ENCODE results near the gene PTAFR. TPM values are rescaled to one million over a fixed set of nuclear protein-coding genes. Genes with fewer than 3 reads are reported as not detected.
A peak's percentile ranks its signal among the peaks of the same experiment; 100 is the strongest.

Gene PTAFR
- total RNA-seq, 1 experiment from 2014 or later, result 1.9 TPM

- H3K27me3 ChIP-seq (ENCODE audit: insufficient read depth, low read length), result no peaks in the 10 kb centered on the region
- Mint-ChIP-seq H3K27me3 (ENCODE audit: low read depth) (no peaks in the 10 kb centered on the region), H3K4me1 (peaks cover 3 to 9% of the 10 kb centered on the region in 2 experiments; a peak in 3 of 4 replicates), H3K27ac (peak overlapping the region in 1 of 3 experiments; percentile 31; a peak in 1 of 7 replicates), H3K36me3 (ENCODE audit: insufficient read depth in 1 of 3, low read depth in 3 of 3) (no peaks in the 10 kb centered on the region), H3K9me3 (peaks cover 0 to 3% of the 10 kb centered on the region in 2 experiments; a peak in 1 of 5 replicates), H3K4me3 (no peak overlapping the region)
- H2AK5ac ChIP-seq (ENCODE audit: insufficient read length, low read length), result no peak overlapping the region
- H4K8ac ChIP-seq (replicated peaks; ENCODE audit: insufficient read length, low read depth, low read length), result no peak overlapping the region
- H3K4me1 ChIP-seq (ENCODE audit: insufficient read depth, low read length), result no peaks in the 10 kb centered on the region
- no peaks in the 10 kb centered on the region for H3K23me2 ChIP-seq (ENCODE audit: insufficient read length, low read depth, low read length, poor library complexity, severe bottlenecking)
- no peaks in the 10 kb centered on the region for H3K79me2 ChIP-seq (ENCODE audit: insufficient read depth, low read length)
- H2AFZ ChIP-seq (ENCODE audit: low read length), result no peak overlapping the region
- no peak overlapping the region for H3T11ph ChIP-seq (ENCODE audit: low read length)
- TF ChIP-seq, protein P1, sequence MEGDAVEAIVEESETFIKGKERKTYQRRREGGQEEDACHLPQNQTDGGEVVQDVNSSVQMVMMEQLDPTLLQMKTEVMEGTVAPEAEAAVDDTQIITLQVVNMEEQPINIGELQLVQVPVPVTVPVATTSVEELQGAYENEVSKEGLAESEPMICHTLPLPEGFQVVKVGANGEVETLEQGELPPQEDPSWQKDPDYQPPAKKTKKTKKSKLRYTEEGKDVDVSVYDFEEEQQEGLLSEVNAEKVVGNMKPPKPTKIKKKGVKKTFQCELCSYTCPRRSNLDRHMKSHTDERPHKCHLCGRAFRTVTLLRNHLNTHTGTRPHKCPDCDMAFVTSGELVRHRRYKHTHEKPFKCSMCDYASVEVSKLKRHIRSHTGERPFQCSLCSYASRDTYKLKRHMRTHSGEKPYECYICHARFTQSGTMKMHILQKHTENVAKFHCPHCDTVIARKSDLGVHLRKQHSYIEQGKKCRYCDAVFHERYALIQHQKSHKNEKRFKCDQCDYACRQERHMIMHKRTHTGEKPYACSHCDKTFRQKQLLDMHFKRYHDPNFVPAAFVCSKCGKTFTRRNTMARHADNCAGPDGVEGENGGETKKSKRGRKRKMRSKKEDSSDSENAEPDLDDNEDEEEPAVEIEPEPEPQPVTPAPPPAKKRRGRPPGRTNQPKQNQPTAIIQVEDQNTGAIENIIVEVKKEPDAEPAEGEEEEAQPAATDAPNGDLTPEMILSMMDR (conservative IDR thresholded peaks at IDR 0.05), result no peak
- H3K4me2 ChIP-seq (ENCODE audit: insufficient read depth, insufficient read length, low read length), result no peak overlapping the region
- no peak for DNase-seq
- no peaks in the 10 kb centered on the region for H4K20me1 ChIP-seq (ENCODE audit: control insufficient read depth, insufficient read depth, insufficient read length)
- no peak overlapping the region for H2BK120ac ChIP-seq (ENCODE audit: low read depth, low read length, poor library complexity, severe bottlenecking)
- no peak overlapping the region for H2BK20ac ChIP-seq (ENCODE audit: low read depth, low read length, poor library complexity, severe bottlenecking)
- no peak overlapping the region for H4K91ac ChIP-seq (ENCODE audit: insufficient read length, low read depth, low read length)
- no peak overlapping the region for H3K9ac ChIP-seq (ENCODE audit: extremely low read depth, insufficient read length, low read length)
- H3K79me1 ChIP-seq (ENCODE audit: insufficient read depth, low read depth, low read length, poor library complexity, severe bottlenecking), result no peaks in the 10 kb centered on the region
- no peak overlapping the region for H2BK15ac ChIP-seq (ENCODE audit: low read depth, low read length)
- H3K56ac ChIP-seq (ENCODE audit: insufficient read length, low read depth, low read length), result no peak overlapping the region
- no CpG with 5 or more reads among the region's 2 CpGs for WGBS (ENCODE audit: extremely low coverage, insufficient read length, low lambda C conversion rate)
- no peak overlapping the region for H3K27ac ChIP-seq (ENCODE audit: insufficient read length, low read depth, low read length)
- H2BK12ac ChIP-seq (ENCODE audit: insufficient read length, low read depth, low read length), result no peak overlapping the region
- no peak overlapping the region for H3K4ac ChIP-seq (ENCODE audit: low read depth, low read length)
- no peak overlapping the region for H3K23ac ChIP-seq (ENCODE audit: insufficient read length, low read depth, low read length)
- H3K14ac ChIP-seq (ENCODE audit: insufficient read depth, low read length), result no peak overlapping the region
- no peak overlapping the region for H4K5ac ChIP-seq (ENCODE audit: insufficient read length, low read depth, low read length)
- no peaks in the 10 kb centered on the region for H3K9me3 ChIP-seq (ENCODE audit: control insufficient read depth, low read depth, low read length)
- no peak overlapping the region for H2BK5ac ChIP-seq (ENCODE audit: insufficient read length, low read length)
- no peak overlapping the region for H3K18ac ChIP-seq (ENCODE audit: insufficient read length, low read depth, low read length)
Measured at GRCh38 chr1:28170001-28170596, 6.4 kb downstream of the PTAFR start.
